NCI-H226 (cell line): ENCODE measurements around the gene TMEM212.
"Not testable (repeated sequence)": the region's sequence is repeated elsewhere in the genome, so short reads cannot be mapped to it uniquely, and the experiment has no call there.

Source experiments
- DNase-seq: peaks from one replicate; pipeline ENCODE4 v3.0.0-alpha.2; 2015

The TMEM212 gene

GRCh38 chr3:171895291-171895690 is 52.1 kb downstream of the TMEM212 start:
- DNase-seq: no peak

GRCh38 chr3:171895900-171896299 is 52.8 kb downstream of the TMEM212 start:
- DNase-seq: no peak

GRCh38 chr3:171896316-171896715 is 53.2 kb downstream of the TMEM212 start:
- no peak for DNase-seq

GRCh38 chr3:171898192-171898591 is 55.0 kb downstream of the TMEM212 start:
- DNase-seq: no peak

GRCh38 chr3:171900446-171900845 is 57.3 kb downstream of the TMEM212 start:
- no peak for DNase-seq

GRCh38 chr3:171901615-171902312 is 58.6 kb downstream of the TMEM212 start:
- no peak for DNase-seq

GRCh38 chr3:171904829-171905228 is 61.7 kb downstream of the TMEM212 start:
- no peak for DNase-seq

GRCh38 chr3:171906503-171906902 is 63.4 kb downstream of the TMEM212 start:
- not testable (repeated sequence) for DNase-seq

GRCh38 chr3:171906951-171907676 is 64.0 kb downstream of the TMEM212 start:
- DNase-seq: no peak

GRCh38 chr3:171907761-171908160 is 64.6 kb downstream of the TMEM212 start:
- no peak for DNase-seq

- no peak for DNase-seq
These were observed 65.6 kb downstream of the TMEM212 start for GRCh38 chr3:171908731-171909130.
